Activated CD8-positive, alpha-beta memory T cell treated with anti-CD3 and anti-CD28 coated beads, Interleukin-2, amount 10 ng/mL, durations not matched to agents 7 days and 5 days (primary cell): ENCODE measurements around the gene MYO16. TPM values are rescaled to one million over a fixed set of nuclear protein-coding genes. Genes with fewer than 3 reads are reported as not detected.

ENCODE experiments used
- ATAC-seq: fragments of 150-1000 bp; cut with Tn5 transposase; one replicate; pipeline ENCODE4 v1.10.0; 2021; ENCODE audit warnings: moderate library complexity
- CTCF ChIA-PET: fragments of 350-600 bp; sonication (Branson Sonifier 250); formaldehyde crosslinking; loops from one replicate; lab custom pipeline; 2021; ENCODE audit warnings: antibody characterized with exemption; lab: Charles Lee
- DNase-seq: peaks from one replicate; pipeline ENCODE4 v3.0.0-alpha.2; 2020
- H3K27ac Mint-ChIP-seq: one replicate; pipeline ENCODE4 v1.8.0; 2021; ENCODE audit warnings: mild to moderate bottlenecking, mixed read lengths
- H3K27me3 Mint-ChIP-seq: one replicate; pipeline ENCODE4 v1.8.0; 2021; ENCODE audit warnings: mixed read lengths
- H3K36me3 Mint-ChIP-seq: one replicate; pipeline ENCODE4 v1.8.0; 2021; ENCODE audit warnings: mild to moderate bottlenecking, mixed read lengths
- H3K4me1 Mint-ChIP-seq: one replicate; pipeline ENCODE4 v1.8.0; 2021; ENCODE audit warnings: mixed read lengths
- H3K4me3 Mint-ChIP-seq: one replicate; pipeline ENCODE4 v1.8.0; 2021; ENCODE audit warnings: mild to moderate bottlenecking, moderate library complexity, mixed read lengths
- H3K9me3 Mint-ChIP-seq: one replicate; pipeline ENCODE4 v1.8.0; 2022; ENCODE audit warnings: low read depth, mixed read lengths
- total RNA-seq, 2 experiments: library from RNA; stranded (reverse); gene quantifications; one replicate each; pipeline ENCODE4 v1.2.3, GENCODE V29; 2021

The MYO16 gene
- under 1 TPM in 1 of 2 experiments, not detected in 1; 0.05 TPM for total RNA-seq

DNA sequence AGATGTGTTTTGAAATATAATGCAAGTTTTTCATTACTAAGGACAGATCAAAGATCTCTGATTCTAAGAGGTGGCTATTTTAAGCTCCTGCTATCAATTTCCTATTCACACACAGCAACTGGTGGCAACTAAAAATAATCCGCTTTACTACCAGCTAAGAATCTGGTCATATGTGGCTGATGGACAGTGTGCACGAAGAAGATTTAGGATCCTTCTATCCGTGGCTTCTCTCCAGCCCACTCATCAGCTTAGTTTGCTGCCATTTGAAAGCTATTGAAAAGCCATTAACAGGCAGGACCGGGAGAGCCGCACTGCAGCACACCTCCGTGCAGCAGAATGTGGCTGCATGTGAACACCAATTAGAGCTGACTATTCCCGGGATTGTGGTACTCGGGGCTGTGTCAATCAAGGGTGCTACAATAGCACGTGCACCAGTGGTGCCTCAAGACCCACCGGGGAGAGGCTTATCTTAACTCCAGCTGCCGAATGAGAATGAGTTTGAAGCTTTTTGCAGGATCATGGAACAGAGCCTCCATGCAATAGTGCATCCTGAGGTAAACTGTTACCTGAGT, at the start of gene MYO16:
Gene MYO16 (plus strand): TSS at position 431 of the 572 bp plus-strand sequence. CDS start 234 bp downstream, outside the sequence.
- Mint-ChIP-seq H3K4me1 (no peaks in the 10 kb centered on the region), H3K36me3 (no peaks in the 10 kb centered on the region), H3K27ac (no peak within 1 kb of the TSS), H3K27me3 (no peaks in the 10 kb centered on the region), H3K9me3 (peaks cover 2% of the 10 kb centered on the region), H3K4me3 (no peak within 1 kb of the TSS)
- DNase-seq = no peak
- CTCF ChIA-PET = no interaction called here
- ATAC-seq = no peak

GRCh38 chr13:108586826-108587225, 42.6 kb upstream of the MYO16 start:
- peaks cover 2% of the 10 kb centered on the region for H3K9me3 Mint-ChIP-seq
- no peaks in the 10 kb centered on the region for H3K4me1 Mint-ChIP-seq
- H3K4me3 Mint-ChIP-seq = no peak overlapping the region
- H3K36me3 Mint-ChIP-seq = no peaks in the 10 kb centered on the region
- ATAC-seq (no peak), DNase-seq (no peak)
- CTCF ChIA-PET = no interaction called here
- H3K27me3 Mint-ChIP-seq = no peaks in the 10 kb centered on the region
- no peak overlapping the region for H3K27ac Mint-ChIP-seq

DNA sequence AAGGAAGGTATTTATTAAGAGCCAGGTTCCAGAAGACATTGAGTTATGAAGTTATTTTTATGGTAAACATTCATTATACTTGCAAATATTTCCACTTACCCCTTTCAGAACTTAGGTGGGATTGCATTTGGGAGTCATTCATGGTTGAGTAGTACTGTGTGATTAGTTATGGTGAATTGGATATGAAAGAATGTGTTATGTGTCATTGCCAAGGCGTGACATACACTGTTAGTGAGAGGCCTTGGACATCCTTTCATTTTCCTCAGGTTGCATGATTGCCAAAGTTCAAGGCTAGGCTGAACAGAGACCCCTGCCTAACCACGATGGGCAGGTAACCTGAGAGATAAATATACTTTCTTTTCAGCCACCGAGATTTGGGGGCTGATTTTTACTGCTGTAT, 40.9 kb upstream of the MYO16 start:
- Mint-ChIP-seq H3K27ac (no peak overlapping the region), H3K27me3 (no peaks in the 10 kb centered on the region), H3K36me3 (no peaks in the 10 kb centered on the region), H3K4me3 (no peak overlapping the region), H3K9me3 (peaks cover 2% of the 10 kb centered on the region), H3K4me1 (no peaks in the 10 kb centered on the region)
- DNase-seq (no peak), ATAC-seq (no peak)
- CTCF ChIA-PET = no interaction called here

DNA sequence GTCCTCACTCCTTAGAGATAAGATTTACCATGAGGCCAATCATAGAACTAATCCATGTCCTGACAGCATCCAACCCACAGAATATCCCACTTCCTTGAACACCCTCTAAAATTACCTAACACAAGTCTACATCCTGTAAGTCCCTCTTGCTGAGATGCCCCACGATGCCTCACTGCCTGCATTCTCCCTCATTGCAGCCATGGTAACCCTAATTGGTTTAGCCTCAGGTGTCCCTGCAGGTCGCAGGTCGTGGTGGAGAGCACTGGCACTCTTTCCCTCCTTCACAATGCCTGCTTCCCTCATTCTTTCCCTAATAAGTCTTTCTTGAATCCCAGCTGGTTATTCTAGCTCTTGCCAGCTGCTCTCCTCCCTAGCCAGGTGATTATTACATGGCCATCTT, 35.3 kb upstream of the MYO16 start:
- no peak for DNase-seq

DNA sequence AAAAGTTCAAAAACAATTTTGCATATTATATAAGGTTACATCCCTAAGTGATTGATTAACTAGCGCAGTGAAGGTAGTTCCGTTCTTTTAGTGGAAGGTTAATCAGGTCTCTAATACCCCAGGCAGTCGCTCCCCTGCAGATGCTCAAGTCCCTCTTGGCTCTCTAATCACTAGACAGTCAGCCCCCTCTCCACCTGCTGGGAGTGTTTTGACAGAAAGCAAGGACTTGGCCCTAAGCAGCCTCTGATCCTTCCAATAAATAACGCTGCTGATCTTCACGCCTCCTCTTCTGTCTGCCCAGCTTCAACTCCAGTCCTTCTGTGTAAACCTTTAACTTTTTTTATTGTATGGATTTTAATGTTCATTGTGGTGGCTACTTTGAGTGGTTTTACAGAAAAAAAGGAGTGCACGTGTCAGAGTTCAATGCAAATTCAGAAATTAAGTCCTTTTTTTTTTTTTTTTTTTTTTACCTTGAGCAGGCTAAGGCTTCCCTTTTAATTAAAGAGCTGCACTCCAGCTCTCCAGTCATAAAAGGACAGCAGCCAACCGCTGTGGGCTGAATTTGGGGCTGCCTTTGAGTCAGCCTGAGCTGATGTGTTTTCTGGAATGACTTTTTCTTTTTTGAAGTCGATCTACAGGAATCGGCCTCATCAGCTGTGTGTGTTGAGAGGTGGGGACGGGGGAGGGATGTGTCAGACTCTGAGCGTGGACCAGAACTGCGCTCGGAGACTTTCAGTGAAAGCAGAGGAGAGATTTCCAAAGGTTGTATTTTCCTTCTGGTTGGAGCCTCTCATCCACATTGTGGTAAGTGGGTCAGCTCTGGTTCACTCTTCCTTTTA, 33.8 kb upstream of the MYO16 start:
- CTCF ChIA-PET = interaction anchor here (0.6 kb wide), 1 partner anchor 12 kb away, joined by 3 read pairs; no protein-coding TSS in a partner anchor
- Mint-ChIP-seq H3K9me3 (peaks cover 2% of the 10 kb centered on the region), H3K4me3 (no peak overlapping the region), H3K27ac (no peak overlapping the region), H3K4me1 (peaks cover 2% of the 10 kb centered on the region), H3K27me3 (peaks cover 3% of the 10 kb centered on the region), H3K36me3 (no peaks in the 10 kb centered on the region)
- ATAC-seq (peak; percentile 30), DNase-seq (no peak)

More for the DNA sequence above, 35.3 kb upstream of the MYO16 start:
- ATAC-seq = no peak
- Mint-ChIP-seq H3K27ac (no peak overlapping the region), H3K4me3 (no peak overlapping the region), H3K9me3 (peaks cover 2% of the 10 kb centered on the region), H3K36me3 (no peaks in the 10 kb centered on the region), H3K4me1 (peaks cover 2% of the 10 kb centered on the region), H3K27me3 (peaks cover 3% of the 10 kb centered on the region)
- CTCF ChIA-PET = no interaction called here

GRCh38 chr13:108597943-108598342, 31.5 kb upstream of the MYO16 start:
- Mint-ChIP-seq H3K9me3 (peaks cover 2% of the 10 kb centered on the region), H3K36me3 (no peaks in the 10 kb centered on the region), H3K4me3 (no peak overlapping the region), H3K27ac (no peak overlapping the region), H3K27me3 (peaks cover 3% of the 10 kb centered on the region), H3K4me1 (peaks cover 2% of the 10 kb centered on the region)
- DNase-seq (no peak), ATAC-seq (no peak)
- CTCF ChIA-PET = interaction anchor here (0.8 kb wide), 1 partner anchor 8 kb away, joined by 3 read pairs; no protein-coding TSS in a partner anchor

DNA sequence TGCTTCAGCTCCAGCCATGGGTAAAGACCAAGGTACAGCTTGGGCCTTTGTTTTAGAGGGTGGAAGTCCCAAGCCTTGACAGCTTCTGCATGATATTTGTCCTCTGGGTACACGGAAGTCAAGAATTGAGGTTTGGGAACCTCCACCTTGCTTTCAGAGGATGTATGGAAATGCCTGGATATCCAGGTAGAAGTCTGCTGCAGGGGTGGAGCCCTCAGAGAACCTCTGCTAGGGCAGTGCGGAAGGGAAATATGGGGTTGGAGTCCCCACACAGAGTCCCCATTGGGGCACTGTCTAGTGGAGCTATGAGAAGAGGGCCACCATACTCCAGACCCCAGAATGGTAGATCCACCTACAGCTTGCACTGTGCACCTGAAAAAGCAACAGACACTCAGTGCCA, 23.0 kb upstream of the MYO16 start:
- ATAC-seq = no peak
- no peak overlapping the region for H3K4me3 Mint-ChIP-seq
- no peak overlapping the region for H3K27ac Mint-ChIP-seq
- H3K27me3 Mint-ChIP-seq = no peaks in the 10 kb centered on the region
- H3K9me3 Mint-ChIP-seq = peaks cover 8% of the 10 kb centered on the region
- no peaks in the 10 kb centered on the region for H3K4me1 Mint-ChIP-seq
- no peak for DNase-seq
- CTCF ChIA-PET = interaction anchor here (1.2 kb wide), 1 partner anchor 9 kb away, joined by 3 read pairs; no protein-coding TSS in a partner anchor
- peaks cover 1% of the 10 kb centered on the region for H3K36me3 Mint-ChIP-seq

GRCh38 chr13:108609353-108609752, 20.1 kb upstream of the MYO16 start:
- H3K4me1 Mint-ChIP-seq = no peaks in the 10 kb centered on the region
- H3K9me3 Mint-ChIP-seq = peaks cover 8% of the 10 kb centered on the region
- ATAC-seq = no peak
- no peak overlapping the region for H3K27ac Mint-ChIP-seq
- CTCF ChIA-PET = no interaction called here
- H3K4me3 Mint-ChIP-seq = no peak overlapping the region
- no peak for DNase-seq
- no peaks in the 10 kb centered on the region for H3K27me3 Mint-ChIP-seq
- H3K36me3 Mint-ChIP-seq = peaks cover 1% of the 10 kb centered on the region

GRCh38 chr13:108610507-108610906, 18.9 kb upstream of the MYO16 start:
- ATAC-seq = no peak
- H3K4me3 Mint-ChIP-seq = no peak overlapping the region
- H3K36me3 Mint-ChIP-seq = peaks cover 1% of the 10 kb centered on the region
- no peaks in the 10 kb centered on the region for H3K4me1 Mint-ChIP-seq
- peaks cover 8% of the 10 kb centered on the region for H3K9me3 Mint-ChIP-seq
- no peaks in the 10 kb centered on the region for H3K27me3 Mint-ChIP-seq
- CTCF ChIA-PET = no interaction called here
- H3K27ac Mint-ChIP-seq = no peak overlapping the region
- no peak for DNase-seq

GRCh38 chr13:108615241-108615640, 14.2 kb upstream of the MYO16 start:
- no peaks in the 10 kb centered on the region for H3K36me3 Mint-ChIP-seq
- no peak overlapping the region for H3K27ac Mint-ChIP-seq
- H3K4me3 Mint-ChIP-seq = no peak overlapping the region
- H3K27me3 Mint-ChIP-seq = no peaks in the 10 kb centered on the region
- no peaks in the 10 kb centered on the region for H3K9me3 Mint-ChIP-seq
- ATAC-seq = no peak
- H3K4me1 Mint-ChIP-seq = no peaks in the 10 kb centered on the region
- DNase-seq = no peak
- CTCF ChIA-PET = no interaction called here

GRCh38 chr13:108618233-108618632, 11.2 kb upstream of the MYO16 start:
- ATAC-seq = no peak
- Mint-ChIP-seq H3K4me1 (no peaks in the 10 kb centered on the region), H3K36me3 (no peaks in the 10 kb centered on the region), H3K27me3 (no peaks in the 10 kb centered on the region), H3K27ac (no peak overlapping the region), H3K4me3 (no peak overlapping the region), H3K9me3 (no peaks in the 10 kb centered on the region)
- CTCF ChIA-PET = interaction anchor here (1.3 kb wide), 1 partner anchor 10 kb away, joined by 4 read pairs; no protein-coding TSS in a partner anchor
- DNase-seq = no peak

- CTCF ChIA-PET = no interaction called here
- Mint-ChIP-seq H3K4me3 (no peak overlapping the region), H3K4me1 (no peaks in the 10 kb centered on the region), H3K27me3 (no peaks in the 10 kb centered on the region), H3K9me3 (no peaks in the 10 kb centered on the region), H3K27ac (no peak overlapping the region), H3K36me3 (no peaks in the 10 kb centered on the region)
- DNase-seq (no peak), ATAC-seq (no peak)
Measured at GRCh38 chr13:108621462-108621861, 7.9 kb upstream of the MYO16 start.

- no peak overlapping the region for H3K4me3 Mint-ChIP-seq
- no peak for ATAC-seq
- no peaks in the 10 kb centered on the region for H3K4me1 Mint-ChIP-seq
- no peaks in the 10 kb centered on the region for H3K27me3 Mint-ChIP-seq
- H3K9me3 Mint-ChIP-seq = no peaks in the 10 kb centered on the region
- no peak overlapping the region for H3K27ac Mint-ChIP-seq
- DNase-seq = no peak
- CTCF ChIA-PET = no interaction called here
- H3K36me3 Mint-ChIP-seq = no peaks in the 10 kb centered on the region
Measured at GRCh38 chr13:108624108-108624507, 5.3 kb upstream of the MYO16 start.

DNA sequence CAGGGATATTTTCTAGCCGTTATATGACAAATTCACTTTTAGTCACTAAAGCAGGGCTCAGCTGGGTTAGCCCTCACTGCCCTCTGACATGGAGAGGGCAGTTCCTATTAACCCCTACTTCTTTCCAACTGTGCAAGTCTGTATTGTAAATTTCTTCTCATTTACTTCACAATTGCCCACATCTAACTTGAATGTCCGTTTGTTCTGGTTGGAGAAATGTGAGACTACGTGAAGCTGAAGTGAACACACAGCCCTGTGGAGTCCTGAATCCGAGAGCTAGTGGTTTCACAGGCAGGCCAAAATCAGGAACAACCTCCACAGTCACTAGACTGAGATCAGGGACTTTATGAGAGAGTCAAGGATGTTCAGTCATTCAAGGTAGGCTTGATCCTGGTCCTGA, 4.4 kb upstream of the MYO16 start:
- Mint-ChIP-seq H3K27ac (no peak overlapping the region), H3K4me1 (no peaks in the 10 kb centered on the region), H3K4me3 (no peak overlapping the region), H3K9me3 (no peaks in the 10 kb centered on the region), H3K36me3 (no peaks in the 10 kb centered on the region), H3K27me3 (no peaks in the 10 kb centered on the region)
- ATAC-seq = no peak
- no peak for DNase-seq
- CTCF ChIA-PET = no interaction called here
